Measurements from ENCODE around the gene XYLT1. TPM values are rescaled to one million over a fixed set of nuclear protein-coding genes. Genes with fewer than 3 reads are reported as not detected.

Gene XYLT1
- total RNA-seq, 1 experiment from 2014 or later, result 14.5 TPM

- H2BK12ac ChIP-seq (ENCODE audit: insufficient read length, low read depth, low read length), result no peak overlapping the region
- no peak overlapping the region for H3K4me3 Mint-ChIP-seq
- H3K79me1 ChIP-seq (ENCODE audit: insufficient read depth, low read depth, low read length, poor library complexity, severe bottlenecking), result no peaks in the 10 kb centered on the region
- no peak overlapping the region for H2BK120ac ChIP-seq (ENCODE audit: low read depth, low read length, poor library complexity, severe bottlenecking)
- peaks cover 41 to 44% of the 10 kb centered on the region in 2 experiments for H3K4me1 Mint-ChIP-seq
- no peak overlapping the region for H4K91ac ChIP-seq (ENCODE audit: insufficient read length, low read depth, low read length)
- no peaks in the 10 kb centered on the region; a peak in 3 of 7 replicates for H3K36me3 Mint-ChIP-seq (ENCODE audit: insufficient read depth in 1 of 3, low read depth in 3 of 3)
- H3K23me2 ChIP-seq (ENCODE audit: insufficient read length, low read depth, low read length, poor library complexity, severe bottlenecking), result no peaks in the 10 kb centered on the region
- no peaks in the 10 kb centered on the region; the same call in 1 of the 2 replicates for H3K27me3 Mint-ChIP-seq (ENCODE audit: low read depth)
- WGBS (ENCODE audit: extremely low coverage, insufficient read length, low lambda C conversion rate), result no CpG with 5 or more reads among the region's 4 CpGs
- no peaks in the 10 kb centered on the region for H3K9me3 Mint-ChIP-seq
- no peak for TF ChIP-seq CTCF (conservative IDR thresholded peaks at IDR 0.05)
- H3K27me3 ChIP-seq (ENCODE audit: insufficient read depth, low read length), result no peaks in the 10 kb centered on the region
- no peaks in the 10 kb centered on the region for H4K20me1 ChIP-seq (ENCODE audit: control insufficient read depth, insufficient read depth, insufficient read length)
- H4K5ac ChIP-seq (ENCODE audit: insufficient read length, low read depth, low read length), result no peak overlapping the region
- no peak overlapping the region for H3K27ac Mint-ChIP-seq
- no peak overlapping the region for H2BK20ac ChIP-seq (ENCODE audit: low read depth, low read length, poor library complexity, severe bottlenecking)
- H3K27ac ChIP-seq (ENCODE audit: insufficient read length, low read depth, low read length), result no peak overlapping the region
- peak overlapping the region; percentile 17 for H3K18ac ChIP-seq (ENCODE audit: insufficient read length, low read depth, low read length)
- no peak overlapping the region for H3K4ac ChIP-seq (ENCODE audit: low read depth, low read length)
- no peak overlapping the region for H3K23ac ChIP-seq (ENCODE audit: insufficient read length, low read depth, low read length)
- no peak overlapping the region for H3K9ac ChIP-seq (ENCODE audit: extremely low read depth, insufficient read length, low read length)
- H3K79me2 ChIP-seq (ENCODE audit: insufficient read depth, low read length), result no peaks in the 10 kb centered on the region
- peaks cover 9% of the 10 kb centered on the region; the same call in 1 of the 2 replicates for H3K4me1 ChIP-seq (ENCODE audit: insufficient read depth, low read length)
- H4K8ac ChIP-seq (replicated peaks; ENCODE audit: insufficient read length, low read depth, low read length), result no peak overlapping the region
- no peaks in the 10 kb centered on the region for H3K9me3 ChIP-seq (ENCODE audit: control insufficient read depth, low read depth, low read length)
- no peak overlapping the region for H2AFZ ChIP-seq (ENCODE audit: low read length)
- no peak overlapping the region for H2BK5ac ChIP-seq (ENCODE audit: insufficient read length, low read length)
- H2AK5ac ChIP-seq (ENCODE audit: insufficient read length, low read length), result no peak overlapping the region
- no peak overlapping the region for H3K14ac ChIP-seq (ENCODE audit: insufficient read depth, low read length)
- H3K4me2 ChIP-seq (ENCODE audit: insufficient read depth, insufficient read length, low read length), result no peak overlapping the region
- no peak overlapping the region for H3K56ac ChIP-seq (ENCODE audit: insufficient read length, low read depth, low read length)
- H2BK15ac ChIP-seq (ENCODE audit: low read depth, low read length), result no peak overlapping the region
- DNase-seq, result no peak
- H3T11ph ChIP-seq (ENCODE audit: low read length), result no peak overlapping the region
These were observed 107.8 kb downstream of the XYLT1 start for GRCh38 chr16:17362946-17363345.

Data from H9 (cell line).